IgD-negative memory B cell (primary cell): ENCODE results near the gene CPA4. TPM values are rescaled to one million over a fixed set of nuclear protein-coding genes. Genes with fewer than 3 reads are reported as not detected.
"Not testable (repeated sequence)": the region's sequence is repeated elsewhere in the genome, so short reads cannot be mapped to it uniquely, and the experiment has no call there.

Experiments used
- H3K27ac Mint-ChIP-seq, 3 donors: one replicate each; pipeline ENCODE4 v1.8.0; 2020 to 2022; ENCODE audit warnings: mild to moderate bottlenecking in 3 of 3, mixed read lengths in 3 of 3, moderate library complexity in 1 of 3
- H3K27me3 Mint-ChIP-seq: one replicate; pipeline ENCODE4 v1.8.0; 2021; ENCODE audit warnings: mixed read lengths
- H3K36me3 Mint-ChIP-seq: one replicate; pipeline ENCODE4 v1.8.0; 2020; ENCODE audit warnings: mild to moderate bottlenecking, mixed read lengths
- H3K4me1 Mint-ChIP-seq, 3 donors: one replicate each; pipeline ENCODE4 v1.8.0; 2020 to 2022; ENCODE audit warnings: mixed read lengths in 3 of 3, mild to moderate bottlenecking in 1 of 3
- H3K4me3 Mint-ChIP-seq, 4 donors: one replicate each; pipeline ENCODE4 v1.8.0; 2020 to 2022; ENCODE audit warnings: mild to moderate bottlenecking in 4 of 4, mixed read lengths in 4 of 4, moderate library complexity in 3 of 4
- H3K9me3 Mint-ChIP-seq, 3 donors: one replicate each; pipeline ENCODE4 v1.8.0; 2020 to 2021; ENCODE audit warnings: mixed read lengths in 3 of 3, mild to moderate bottlenecking in 1 of 3
- polyA plus RNA-seq: library from polyadenylated mRNA; unstranded; fragments of 300-500 nt; fragmentation: Illumina TruSeq; gene quantifications from one replicate; pipeline ENCODE4 v1.2.3, GENCODE V29; 2021

The CPA4 gene
- polyA plus RNA-seq, 1 donor from 2014 or later, result not detected

- no peaks in the 10 kb centered on the region for H3K9me3 Mint-ChIP-seq
- no peak overlapping the region for H3K27ac Mint-ChIP-seq
- H3K4me1 Mint-ChIP-seq, result no peaks in the 10 kb centered on the region
- H3K4me3 Mint-ChIP-seq, result no peak overlapping the region
- H3K27me3 Mint-ChIP-seq, result peaks cover 3% of the 10 kb centered on the region
- H3K36me3 Mint-ChIP-seq, result no peaks in the 10 kb centered on the region
Measured at GRCh38 chr7:130303982-130304381, 11.0 kb downstream of the CPA4 start.

- Mint-ChIP-seq H3K9me3 (no peaks in the 10 kb centered on the region), H3K27ac (no peak overlapping the region), H3K4me3 (no peak overlapping the region), H3K36me3 (no peaks in the 10 kb centered on the region), H3K27me3 (peaks cover 3% of the 10 kb centered on the region), H3K4me1 (no peaks in the 10 kb centered on the region)
Measured at GRCh38 chr7:130304878-130305277, 11.9 kb downstream of the CPA4 start.

GRCh38 chr7:130305433-130306042 lies 12.6 kb downstream of the CPA4 start:
- H3K27ac Mint-ChIP-seq, result no peak overlapping the region
- no peaks in the 10 kb centered on the region for H3K36me3 Mint-ChIP-seq
- no peaks in the 10 kb centered on the region for H3K9me3 Mint-ChIP-seq
- no peak overlapping the region for H3K4me3 Mint-ChIP-seq
- H3K4me1 Mint-ChIP-seq, result no peaks in the 10 kb centered on the region
- peaks cover 3% of the 10 kb centered on the region for H3K27me3 Mint-ChIP-seq

GRCh38 chr7:130309986-130310385 lies 17.0 kb downstream of the CPA4 start:
- Mint-ChIP-seq H3K9me3 (no peaks in the 10 kb centered on the region), H3K4me1 (no peaks in the 10 kb centered on the region), H3K36me3 (no peaks in the 10 kb centered on the region), H3K27ac (no peak overlapping the region), H3K27me3 (no peaks in the 10 kb centered on the region), H3K4me3 (no peak overlapping the region)

GRCh38 chr7:130314305-130314704 lies 21.3 kb downstream of the CPA4 start:
- Mint-ChIP-seq H3K36me3 (no peaks in the 10 kb centered on the region), H3K4me3 (no peak overlapping the region), H3K27ac (no peak overlapping the region), H3K4me1 (no peaks in the 10 kb centered on the region), H3K27me3 (peaks cover 6% of the 10 kb centered on the region), H3K9me3 (no peaks in the 10 kb centered on the region)

- Mint-ChIP-seq H3K4me3 (no peak overlapping the region), H3K27me3 (peaks cover 6% of the 10 kb centered on the region), H3K9me3 (peaks cover 0 to 4% (median 3%) of the 10 kb centered on the region in 3 donors), H3K4me1 (peaks cover 0 to 3% (median 0%) of the 10 kb centered on the region in 3 donors), H3K36me3 (peaks cover 2% of the 10 kb centered on the region), H3K27ac (no peak overlapping the region)
Measured at GRCh38 chr7:130319541-130319940, 26.6 kb downstream of the CPA4 start.

- H3K4me1 Mint-ChIP-seq, H3K4me3 Mint-ChIP-seq, H3K27me3 Mint-ChIP-seq, H3K27ac Mint-ChIP-seq, H3K36me3 Mint-ChIP-seq, H3K9me3 Mint-ChIP-seq: not testable (repeated sequence)
Measured at GRCh38 chr7:130321542-130322229, 28.7 kb downstream of the CPA4 start.

- peaks cover 0 to 4% (median 3%) of the 10 kb centered on the region in 3 donors for H3K9me3 Mint-ChIP-seq
- peaks cover 3% of the 10 kb centered on the region for H3K27me3 Mint-ChIP-seq
- peaks cover 0 to 3% (median 0%) of the 10 kb centered on the region in 3 donors for H3K4me1 Mint-ChIP-seq
- peaks cover 2% of the 10 kb centered on the region for H3K36me3 Mint-ChIP-seq
- no peak overlapping the region for H3K4me3 Mint-ChIP-seq
- H3K27ac Mint-ChIP-seq, result peak overlapping the region in 1 of 3 donors; percentile 40
Measured at GRCh38 chr7:130322615-130323014, 29.7 kb downstream of the CPA4 start.

- H3K4me1 Mint-ChIP-seq, result peaks cover 0 to 3% (median 0%) of the 10 kb centered on the region in 3 donors
- H3K27me3 Mint-ChIP-seq, result no peaks in the 10 kb centered on the region
- peaks cover 2% of the 10 kb centered on the region for H3K36me3 Mint-ChIP-seq
- no peak overlapping the region for H3K27ac Mint-ChIP-seq
- peaks cover 0 to 4% (median 3%) of the 10 kb centered on the region in 3 donors for H3K9me3 Mint-ChIP-seq
- no peak overlapping the region for H3K4me3 Mint-ChIP-seq
Measured at GRCh38 chr7:130324306-130324943, 31.5 kb downstream of the CPA4 start.

GRCh38 chr7:130329681-130330080 lies 36.7 kb downstream of the CPA4 start:
- Mint-ChIP-seq H3K36me3 (no peaks in the 10 kb centered on the region), H3K27ac (no peak overlapping the region), H3K27me3 (no peaks in the 10 kb centered on the region), H3K4me1 (no peaks in the 10 kb centered on the region), H3K9me3 (no peaks in the 10 kb centered on the region), H3K4me3 (no peak overlapping the region)

GRCh38 chr7:130332259-130333053 lies 39.5 kb downstream of the CPA4 start:
- Mint-ChIP-seq H3K36me3 (no peaks in the 10 kb centered on the region), H3K9me3 (no peaks in the 10 kb centered on the region), H3K27ac (no peak overlapping the region), H3K4me3 (no peak overlapping the region), H3K4me1 (no peaks in the 10 kb centered on the region), H3K27me3 (no peaks in the 10 kb centered on the region)

GRCh38 chr7:130333832-130334231 lies 40.9 kb downstream of the CPA4 start:
- Mint-ChIP-seq H3K27me3 (no peaks in the 10 kb centered on the region), H3K4me3 (no peak overlapping the region), H3K27ac (no peak overlapping the region), H3K9me3 (no peaks in the 10 kb centered on the region), H3K4me1 (no peaks in the 10 kb centered on the region), H3K36me3 (no peaks in the 10 kb centered on the region)

- no peaks in the 10 kb centered on the region for H3K27me3 Mint-ChIP-seq
- no peak overlapping the region for H3K4me3 Mint-ChIP-seq
- H3K9me3 Mint-ChIP-seq, result no peaks in the 10 kb centered on the region
- H3K36me3 Mint-ChIP-seq, result no peaks in the 10 kb centered on the region
- no peak overlapping the region for H3K27ac Mint-ChIP-seq
- H3K4me1 Mint-ChIP-seq, result no peaks in the 10 kb centered on the region
Measured at GRCh38 chr7:130334274-130334673, 41.3 kb downstream of the CPA4 start.

- Mint-ChIP-seq H3K36me3 (no peaks in the 10 kb centered on the region), H3K9me3 (no peaks in the 10 kb centered on the region), H3K27me3 (no peaks in the 10 kb centered on the region), H3K4me1 (no peaks in the 10 kb centered on the region), H3K27ac (no peak overlapping the region), H3K4me3 (no peak overlapping the region)
Measured at GRCh38 chr7:130337410-130337971, 44.5 kb downstream of the CPA4 start.

GRCh38 chr7:130338233-130338632 lies 45.3 kb downstream of the CPA4 start:
- Mint-ChIP-seq H3K36me3 (no peaks in the 10 kb centered on the region), H3K27me3 (no peaks in the 10 kb centered on the region), H3K4me1 (no peaks in the 10 kb centered on the region), H3K27ac (no peak overlapping the region), H3K4me3 (no peak overlapping the region), H3K9me3 (no peaks in the 10 kb centered on the region)
